Stimulated activated CD4-positive, alpha-beta T cell treated with anti-CD3 and anti-CD28 coated beads, Interleukin-2, amount 100 ng/mL, for 4 hours (primary cell): ENCODE measurements around the gene SENP1.

Experiments
- DNase-seq: peaks from one replicate; pipeline ENCODE4 v3.0.0-alpha.2; 2020; ENCODE audit warnings: low read depth

Gene SENP1

DNA sequence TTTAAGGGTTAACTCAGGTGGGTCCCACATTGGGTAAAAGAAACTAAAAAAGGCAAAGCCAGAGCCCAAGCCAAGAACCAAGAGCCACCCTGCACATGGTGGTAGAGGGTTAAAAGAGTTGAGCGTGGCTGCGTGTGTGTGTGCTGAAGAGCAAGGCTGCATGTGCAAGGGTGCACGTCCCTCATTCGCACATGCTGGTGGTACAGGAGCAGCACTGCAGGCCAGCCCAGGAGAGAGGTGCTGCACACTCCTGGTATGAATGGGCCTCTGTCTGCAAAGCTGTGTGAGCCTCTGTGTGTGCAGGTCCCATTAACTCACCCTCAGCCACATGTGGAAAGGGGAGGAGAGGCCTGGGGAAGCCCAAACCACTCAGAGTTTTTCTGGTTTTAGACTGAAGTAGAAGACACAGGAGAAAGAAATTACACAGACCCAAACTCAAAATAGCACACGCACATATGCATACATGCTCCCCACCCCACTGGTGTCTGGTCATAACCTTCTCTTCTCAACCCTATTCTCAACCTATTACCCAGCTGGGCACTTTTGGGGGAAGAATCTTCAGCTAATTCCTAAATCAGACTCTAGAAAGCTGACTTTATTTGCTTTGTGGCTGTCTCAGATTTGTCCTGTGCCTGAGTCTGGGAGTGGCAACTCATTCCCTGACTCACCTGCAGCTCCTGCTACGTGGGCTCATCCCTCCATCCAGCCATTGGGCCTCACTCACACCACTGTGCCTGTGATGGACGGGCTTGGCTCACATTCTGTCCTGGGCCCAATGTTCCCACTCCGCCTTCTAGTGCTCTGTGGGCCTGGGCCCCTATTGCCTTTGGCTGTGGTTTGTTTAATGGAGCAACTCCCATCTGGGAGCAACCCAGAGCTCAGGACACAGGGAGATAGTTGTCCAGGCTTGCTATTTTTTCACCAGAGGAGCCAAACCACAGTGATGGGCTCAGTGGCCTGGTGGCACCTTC is 70.8 kb downstream of the SENP1 start:
- no peak for DNase-seq

DNA sequence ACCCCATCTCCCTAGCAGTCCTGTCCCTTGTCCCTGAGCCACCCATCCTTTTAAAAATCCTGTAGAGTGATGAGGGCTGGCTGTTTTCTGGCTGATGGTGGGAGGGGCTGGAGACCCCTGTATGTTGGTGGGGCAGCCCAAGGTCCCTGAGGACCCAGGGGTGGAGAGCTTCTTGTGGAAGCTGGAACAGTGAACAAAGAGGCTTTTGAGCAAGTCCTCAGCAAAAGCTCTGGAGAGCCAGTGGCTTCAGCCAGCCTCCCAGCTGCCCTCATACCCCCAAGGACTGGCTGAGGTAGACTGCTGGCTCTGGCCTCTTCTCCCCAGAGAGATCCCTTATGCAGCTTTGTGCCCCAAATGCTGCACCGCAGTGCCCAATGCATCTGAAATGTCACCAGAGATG is 72.4 kb downstream of the SENP1 start:
- DNase-seq: no peak

- no peak for DNase-seq
These were observed 73.3 kb downstream of the SENP1 start for GRCh38 chr12:48032597-48032996.

DNA sequence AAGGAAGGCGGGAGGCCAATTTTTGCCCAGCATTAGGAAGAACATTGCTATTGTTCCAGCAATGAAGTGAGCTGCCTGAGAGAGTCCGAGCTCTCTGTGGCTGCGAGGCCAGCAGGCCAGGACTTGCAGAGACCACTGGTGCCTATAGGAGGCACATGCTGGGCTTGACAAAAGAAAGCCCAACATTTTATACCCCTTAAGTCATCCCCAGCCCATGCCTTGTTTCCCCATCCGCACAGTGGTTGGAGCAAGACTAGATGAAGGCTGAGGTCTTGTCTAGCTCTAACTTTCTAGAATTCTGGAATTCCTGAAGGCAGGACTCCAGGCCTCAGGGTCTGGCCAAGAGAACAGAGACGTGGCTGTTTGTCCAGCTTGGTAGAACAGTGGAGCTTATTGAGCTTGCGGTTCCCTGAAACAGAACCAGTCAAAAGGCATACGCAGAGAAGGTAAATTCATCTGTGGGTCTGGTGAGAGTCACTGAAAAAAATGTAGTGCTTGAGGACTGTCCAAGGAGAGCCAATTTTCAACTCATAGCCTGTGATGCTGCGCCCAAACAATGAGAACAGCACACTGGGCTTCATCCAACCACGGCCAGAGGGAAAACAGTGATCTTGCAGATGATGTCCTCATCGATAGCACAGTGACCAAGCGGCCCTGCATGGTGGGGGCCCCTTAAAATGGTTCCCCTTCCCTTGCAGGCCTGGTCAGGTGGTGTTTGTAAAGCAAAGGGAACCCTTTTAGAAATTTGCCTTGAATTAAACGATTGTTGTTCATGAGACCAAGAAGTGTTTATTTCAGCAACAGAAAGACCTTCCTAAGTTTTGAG is 74.5 kb downstream of the SENP1 start:
- DNase-seq: no peak

GRCh38 chr12:48030173-48030650 is 75.7 kb downstream of the SENP1 start:
- no peak for DNase-seq

- DNase-seq: no peak
These were observed 76.2 kb downstream of the SENP1 start for GRCh38 chr12:48029491-48030172.

- DNase-seq: no peak
These were observed 77.1 kb downstream of the SENP1 start for GRCh38 chr12:48028541-48029431.

DNA sequence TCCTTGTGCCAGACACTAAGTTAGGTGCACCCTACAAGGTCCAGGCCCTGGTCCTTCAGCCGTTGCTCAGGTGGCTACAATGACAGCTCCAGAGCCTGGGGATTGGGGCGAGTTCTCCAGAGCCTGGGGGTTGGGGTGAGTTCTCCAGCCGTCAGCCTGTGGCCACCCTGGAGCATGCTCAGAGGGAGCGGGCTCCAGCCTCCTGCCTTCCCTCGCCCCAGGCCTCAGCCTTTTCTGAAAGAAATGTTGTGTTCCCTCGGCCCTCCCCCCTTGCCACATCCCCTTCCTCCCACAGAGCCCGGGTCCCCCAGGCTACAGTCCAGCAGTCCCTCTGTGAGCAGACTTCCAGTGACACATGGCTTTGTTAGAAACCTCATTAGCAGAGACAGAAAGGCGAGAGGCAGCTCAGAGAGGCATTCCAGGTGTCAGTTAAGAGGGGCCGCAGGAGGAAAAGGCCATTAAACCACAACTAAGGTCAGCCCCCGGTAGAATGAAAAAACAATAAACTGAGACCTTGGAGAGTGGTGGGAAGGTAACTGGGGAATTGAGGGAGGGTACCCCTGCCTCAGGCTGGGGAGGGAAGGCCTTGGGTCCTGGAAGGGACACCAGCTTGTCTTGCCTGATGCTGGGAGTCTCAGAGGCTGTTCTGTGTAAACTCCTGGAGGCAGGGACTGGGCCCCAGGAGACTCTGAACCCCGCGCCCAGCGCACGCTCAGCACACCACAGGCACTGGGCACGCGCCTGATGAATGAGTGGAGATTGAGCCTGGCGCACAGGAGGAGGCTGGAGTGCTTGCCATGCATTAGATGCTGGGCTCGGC is 78.5 kb downstream of the SENP1 start:
- no peak for DNase-seq

DNA sequence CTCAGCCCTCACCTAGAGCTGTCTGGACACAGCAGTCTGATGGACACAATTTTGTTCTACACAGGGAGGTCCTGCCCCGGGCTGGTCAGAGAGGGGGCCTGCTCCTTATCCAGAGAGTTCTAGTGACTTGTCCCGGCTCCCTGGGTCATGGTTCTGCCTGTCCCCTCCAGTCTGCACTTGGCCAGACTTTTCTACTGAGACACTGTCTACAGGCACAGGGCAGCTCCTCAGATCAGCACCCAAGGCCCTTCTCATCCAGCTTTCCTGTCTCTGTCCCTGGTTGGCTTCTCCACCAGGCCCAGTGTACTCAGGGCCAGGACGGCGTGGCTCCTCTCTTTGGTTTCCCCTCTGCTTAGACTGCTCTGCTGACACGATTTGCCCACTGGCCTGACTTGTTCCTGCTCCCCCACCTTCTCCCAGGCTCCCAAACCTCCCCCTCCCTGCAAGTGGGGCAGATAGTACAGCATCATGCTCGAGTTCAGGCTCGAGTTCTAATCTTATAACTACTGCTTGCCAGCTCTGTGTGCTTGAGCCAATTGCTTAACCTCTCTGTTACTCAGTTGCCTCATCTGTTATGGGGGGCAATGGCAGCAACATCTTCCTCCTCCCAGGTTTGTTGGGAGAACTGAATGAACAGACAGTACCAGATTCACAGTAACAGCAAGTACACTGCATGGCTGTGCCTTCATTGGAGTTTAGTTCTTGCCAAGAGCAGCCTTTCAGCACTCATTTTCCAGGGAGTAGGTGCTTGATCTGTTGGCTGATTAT is 79.6 kb downstream of the SENP1 start:
- DNase-seq: no peak

DNA sequence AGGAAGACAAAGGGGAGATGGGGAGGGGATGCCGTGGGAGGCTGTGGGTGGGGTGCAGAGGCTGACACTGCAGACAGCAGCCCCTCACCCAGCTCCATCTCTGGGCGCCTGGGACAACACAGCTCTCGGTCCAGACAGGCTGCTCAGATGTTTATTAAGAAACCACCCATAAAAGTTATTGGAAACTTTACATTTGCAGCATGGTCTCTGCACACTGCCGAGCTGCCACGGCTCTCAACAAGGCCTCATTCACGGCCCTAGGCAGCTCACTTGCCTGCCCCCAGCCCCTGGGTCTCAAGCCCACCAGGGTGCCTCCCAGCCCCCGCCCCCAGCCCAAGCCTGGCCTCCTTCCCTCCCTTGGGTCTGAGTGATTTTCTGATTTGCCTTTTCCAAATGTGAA is 80.6 kb downstream of the SENP1 start:
- no peak for DNase-seq

DNA sequence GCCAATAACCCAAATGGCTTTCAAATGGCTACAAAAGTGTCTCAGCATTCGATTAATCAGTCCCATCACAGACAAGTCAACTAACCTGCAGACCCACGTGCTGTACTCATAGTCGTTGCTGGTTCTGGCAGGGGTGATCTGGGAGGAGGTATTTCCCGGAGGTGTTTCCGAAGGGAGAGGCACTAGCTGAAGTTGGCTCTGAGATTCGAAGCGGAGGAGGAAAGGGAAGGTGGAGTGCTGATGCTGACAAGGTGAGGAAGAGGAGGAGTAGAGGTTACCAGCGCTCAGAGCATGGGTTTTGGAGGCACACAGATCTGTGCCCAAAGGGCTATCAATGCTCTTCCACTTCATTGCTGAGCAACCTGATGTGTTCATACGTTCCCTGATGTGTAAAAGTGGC is 81.1 kb downstream of the SENP1 start:
- DNase-seq: no peak

DNA sequence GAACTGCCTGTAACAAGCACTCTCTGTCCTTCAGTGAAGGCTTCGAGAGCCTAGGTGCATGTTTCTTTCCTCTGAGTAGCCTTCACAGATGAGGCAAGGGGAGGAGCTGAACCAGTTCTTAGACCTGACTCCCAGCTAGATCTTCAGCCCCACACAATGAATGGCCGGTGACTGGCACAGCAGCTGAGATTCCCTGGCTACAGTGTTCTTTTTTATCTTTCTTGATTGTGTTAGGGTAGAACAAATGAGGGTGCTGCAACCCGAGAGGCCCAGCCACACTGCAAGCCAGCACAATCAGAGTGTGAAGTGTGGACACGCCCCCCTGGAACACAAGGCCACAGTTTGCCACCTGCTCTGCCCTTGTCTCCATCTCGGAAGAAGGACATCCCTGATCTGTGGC is 82.5 kb downstream of the SENP1 start:
- DNase-seq: no peak

- DNase-seq: no peak
These were observed 83.0 kb downstream of the SENP1 start for GRCh38 chr12:48022676-48023385.

- no peak for DNase-seq
These were observed 83.7 kb downstream of the SENP1 start for GRCh38 chr12:48022180-48022521.

- DNase-seq: no peak
These were observed 84.2 kb downstream of the SENP1 start for GRCh38 chr12:48021485-48022179.

DNA sequence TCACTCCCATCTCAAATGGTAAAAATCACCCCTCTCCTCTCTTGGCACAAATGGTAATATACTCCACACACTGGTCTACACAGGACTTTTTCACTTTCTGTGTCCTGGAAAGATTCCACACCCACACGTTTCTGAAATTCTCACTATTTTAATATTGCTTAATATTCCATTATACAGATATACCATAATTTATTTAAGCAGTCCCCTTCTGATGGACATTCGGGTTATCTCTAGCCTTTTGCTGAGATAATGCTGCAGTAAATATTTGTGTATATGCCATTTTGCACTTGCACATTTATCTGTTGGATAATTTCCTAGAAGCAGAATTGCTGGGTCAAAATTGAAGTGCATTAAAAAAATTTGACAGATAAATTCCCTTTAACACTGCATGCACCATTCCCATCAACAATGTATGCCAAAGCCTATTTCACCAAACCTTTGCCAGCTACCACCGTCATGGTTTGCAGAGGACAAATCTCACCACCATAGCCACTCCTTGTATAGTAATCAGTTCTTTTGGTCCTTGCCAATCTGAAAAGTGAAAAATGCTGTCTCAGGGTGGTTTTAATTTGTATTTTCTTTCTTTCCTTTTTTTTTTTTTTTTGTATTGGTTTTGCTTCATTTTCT is 86.1 kb downstream of the SENP1 start:
- DNase-seq: no peak

- no peak for DNase-seq
These were observed 87.3 kb downstream of the SENP1 start for GRCh38 chr12:48018618-48018995.
